ENCODE data around the gene SLCO2B1.

DNA sequence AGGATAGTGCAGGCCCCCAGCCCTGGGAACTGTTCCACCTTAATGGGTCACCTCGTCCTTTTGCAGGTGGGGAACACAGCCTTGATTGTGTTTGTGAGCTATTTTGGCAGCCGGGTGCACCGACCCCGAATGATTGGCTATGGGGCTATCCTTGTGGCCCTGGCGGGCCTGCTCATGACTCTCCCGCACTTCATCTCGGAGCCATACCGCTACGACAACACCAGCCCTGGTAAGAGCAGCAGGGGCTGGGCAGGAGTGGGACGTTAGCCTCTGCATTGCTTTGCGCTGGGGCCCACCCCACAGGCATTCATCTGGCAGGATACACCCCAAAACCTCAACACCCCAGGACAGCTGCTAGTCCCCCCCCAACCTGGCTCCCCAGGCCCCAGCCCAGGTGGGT lies 14.8 kb downstream of the SLCO2B1 start:
- TF ChIP-seq, protein P1, sequence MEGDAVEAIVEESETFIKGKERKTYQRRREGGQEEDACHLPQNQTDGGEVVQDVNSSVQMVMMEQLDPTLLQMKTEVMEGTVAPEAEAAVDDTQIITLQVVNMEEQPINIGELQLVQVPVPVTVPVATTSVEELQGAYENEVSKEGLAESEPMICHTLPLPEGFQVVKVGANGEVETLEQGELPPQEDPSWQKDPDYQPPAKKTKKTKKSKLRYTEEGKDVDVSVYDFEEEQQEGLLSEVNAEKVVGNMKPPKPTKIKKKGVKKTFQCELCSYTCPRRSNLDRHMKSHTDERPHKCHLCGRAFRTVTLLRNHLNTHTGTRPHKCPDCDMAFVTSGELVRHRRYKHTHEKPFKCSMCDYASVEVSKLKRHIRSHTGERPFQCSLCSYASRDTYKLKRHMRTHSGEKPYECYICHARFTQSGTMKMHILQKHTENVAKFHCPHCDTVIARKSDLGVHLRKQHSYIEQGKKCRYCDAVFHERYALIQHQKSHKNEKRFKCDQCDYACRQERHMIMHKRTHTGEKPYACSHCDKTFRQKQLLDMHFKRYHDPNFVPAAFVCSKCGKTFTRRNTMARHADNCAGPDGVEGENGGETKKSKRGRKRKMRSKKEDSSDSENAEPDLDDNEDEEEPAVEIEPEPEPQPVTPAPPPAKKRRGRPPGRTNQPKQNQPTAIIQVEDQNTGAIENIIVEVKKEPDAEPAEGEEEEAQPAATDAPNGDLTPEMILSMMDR (IDR thresholded peaks at IDR 0.05; ENCODE audit: low read depth, low read length, missing input control) = no peak
- TF ChIP-seq, protein P2, sequence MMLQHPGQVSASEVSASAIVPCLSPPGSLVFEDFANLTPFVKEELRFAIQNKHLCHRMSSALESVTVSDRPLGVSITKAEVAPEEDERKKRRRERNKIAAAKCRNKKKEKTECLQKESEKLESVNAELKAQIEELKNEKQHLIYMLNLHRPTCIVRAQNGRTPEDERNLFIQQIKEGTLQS (IDR thresholded peaks at IDR 0.05) = no peak
- TF ChIP-seq RAD21 (IDR thresholded peaks at IDR 0.05) (no peak), SP1 (IDR thresholded peaks at IDR 0.05) (no peak), REST (IDR thresholded peaks at IDR 0.05) (no peak), FOXA1 (IDR thresholded peaks at IDR 0.05) (no peak), MAX (IDR thresholded peaks at IDR 0.05) (no peak), EGR1 (IDR thresholded peaks at IDR 0.05; ENCODE audit: low read depth in 2 of 2) (no peak), NR2F2 (IDR thresholded peaks at IDR 0.05) (no peak), YY1 (IDR thresholded peaks at IDR 0.05) (no peak)
- TF ChIP-seq, protein P3, sequence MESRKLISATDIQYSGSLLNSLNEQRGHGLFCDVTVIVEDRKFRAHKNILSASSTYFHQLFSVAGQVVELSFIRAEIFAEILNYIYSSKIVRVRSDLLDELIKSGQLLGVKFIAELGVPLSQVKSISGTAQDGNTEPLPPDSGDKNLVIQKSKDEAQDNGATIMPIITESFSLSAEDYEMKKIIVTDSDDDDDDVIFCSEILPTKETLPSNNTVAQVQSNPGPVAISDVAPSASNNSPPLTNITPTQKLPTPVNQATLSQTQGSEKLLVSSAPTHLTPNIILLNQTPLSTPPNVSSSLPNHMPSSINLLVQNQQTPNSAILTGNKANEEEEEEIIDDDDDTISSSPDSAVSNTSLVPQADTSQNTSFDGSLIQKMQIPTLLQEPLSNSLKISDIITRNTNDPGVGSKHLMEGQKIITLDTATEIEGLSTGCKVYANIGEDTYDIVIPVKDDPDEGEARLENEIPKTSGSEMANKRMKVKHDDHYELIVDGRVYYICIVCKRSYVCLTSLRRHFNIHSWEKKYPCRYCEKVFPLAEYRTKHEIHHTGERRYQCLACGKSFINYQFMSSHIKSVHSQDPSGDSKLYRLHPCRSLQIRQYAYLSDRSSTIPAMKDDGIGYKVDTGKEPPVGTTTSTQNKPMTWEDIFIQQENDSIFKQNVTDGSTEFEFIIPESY (IDR thresholded peaks at IDR 0.05) = no peak

Measured in liver (tissue), 3 donors.